ENCODE measurements around the gene MEF2A.

GRCh38 chr15:99574048-99574447 is 8.3 kb downstream of the MEF2A start:
- TF ChIP-seq, protein P1, sequence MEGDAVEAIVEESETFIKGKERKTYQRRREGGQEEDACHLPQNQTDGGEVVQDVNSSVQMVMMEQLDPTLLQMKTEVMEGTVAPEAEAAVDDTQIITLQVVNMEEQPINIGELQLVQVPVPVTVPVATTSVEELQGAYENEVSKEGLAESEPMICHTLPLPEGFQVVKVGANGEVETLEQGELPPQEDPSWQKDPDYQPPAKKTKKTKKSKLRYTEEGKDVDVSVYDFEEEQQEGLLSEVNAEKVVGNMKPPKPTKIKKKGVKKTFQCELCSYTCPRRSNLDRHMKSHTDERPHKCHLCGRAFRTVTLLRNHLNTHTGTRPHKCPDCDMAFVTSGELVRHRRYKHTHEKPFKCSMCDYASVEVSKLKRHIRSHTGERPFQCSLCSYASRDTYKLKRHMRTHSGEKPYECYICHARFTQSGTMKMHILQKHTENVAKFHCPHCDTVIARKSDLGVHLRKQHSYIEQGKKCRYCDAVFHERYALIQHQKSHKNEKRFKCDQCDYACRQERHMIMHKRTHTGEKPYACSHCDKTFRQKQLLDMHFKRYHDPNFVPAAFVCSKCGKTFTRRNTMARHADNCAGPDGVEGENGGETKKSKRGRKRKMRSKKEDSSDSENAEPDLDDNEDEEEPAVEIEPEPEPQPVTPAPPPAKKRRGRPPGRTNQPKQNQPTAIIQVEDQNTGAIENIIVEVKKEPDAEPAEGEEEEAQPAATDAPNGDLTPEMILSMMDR (IDR thresholded peaks at IDR 0.05 in 2 of 3, conservative IDR thresholded peaks at IDR 0.05 in 1 of 3; ENCODE audit: borderline replicate concordance in 1 of 3, insufficient read depth in 1 of 3, low read depth in 2 of 3, low read length in 2 of 3): no peak
- no peak for TF ChIP-seq SP1 (IDR thresholded peaks at IDR 0.05; ENCODE audit: low read depth)
- TF ChIP-seq POLR2AphosphoS5 (IDR thresholded peaks at IDR 0.05; ENCODE audit: low read depth, low read length): no peak
- no peak for TF ChIP-seq POLR2A (IDR thresholded peaks at IDR 0.05; ENCODE audit: borderline replicate concordance, extremely low read depth, insufficient read depth, insufficient read length)
- no peak for TF ChIP-seq YY1 (IDR thresholded peaks at IDR 0.05; ENCODE audit: extremely low read depth, insufficient replicate concordance, low read depth, low read length)
- no peak for TF ChIP-seq ZNF274 (IDR thresholded peaks at IDR 0.05; ENCODE audit: low read depth, low read length)
- no peak for TF ChIP-seq EGR1 (IDR thresholded peaks at IDR 0.05; ENCODE audit: low read depth)
- no peak for TF ChIP-seq CEBPB (IDR thresholded peaks at IDR 0.05; ENCODE audit: low read depth)
